GM19463 (cell line): ENCODE results near the gene KCNK18.
A peak's percentile ranks its signal among the peaks of the same experiment; 100 is the strongest.
"Not testable (repeated sequence)": the region's sequence is repeated elsewhere in the genome, so short reads cannot be mapped to it uniquely, and the experiment has no call there.

Source experiments
- ATAC-seq: cut with Tn5 transposase; IDR thresholded peaks from one replicate; pipeline ENCODE4 v1.9.1; 2021; ENCODE audit warnings: mild to moderate bottlenecking, moderate library complexity; ENCODE audit not compliant: unreplicated experiment

KCNK18 gene

GRCh38 chr10:117169480-117169879 is 27.8 kb upstream of the KCNK18 start:
- no peak for ATAC-seq

GRCh38 chr10:117170244-117170643 is 27.0 kb upstream of the KCNK18 start:
- no peak for ATAC-seq

- peak; percentile 74 for ATAC-seq
Measured at GRCh38 chr10:117174439-117175214, 22.7 kb upstream of the KCNK18 start.

GRCh38 chr10:117175215-117175900 is 21.9 kb upstream of the KCNK18 start:
- peak; percentile 24 for ATAC-seq

- peak; percentile 43 for ATAC-seq
Measured at GRCh38 chr10:117175901-117176534, 21.3 kb upstream of the KCNK18 start.

GRCh38 chr10:117178190-117178589 is 19.1 kb upstream of the KCNK18 start:
- ATAC-seq, result no peak

- no peak for ATAC-seq
Measured at GRCh38 chr10:117184296-117184695, 13.0 kb upstream of the KCNK18 start.

- no peak for ATAC-seq
Measured at GRCh38 chr10:117184821-117185220, 12.5 kb upstream of the KCNK18 start.

GRCh38 chr10:117185817-117186216 is 11.5 kb upstream of the KCNK18 start:
- ATAC-seq, result not testable (repeated sequence)

GRCh38 chr10:117186832-117187615 is 10.3 kb upstream of the KCNK18 start:
- no peak for ATAC-seq

GRCh38 chr10:117188371-117188770 is 8.9 kb upstream of the KCNK18 start:
- ATAC-seq, result no peak

GRCh38 chr10:117189557-117189956 is 7.7 kb upstream of the KCNK18 start:
- ATAC-seq, result no peak

GRCh38 chr10:117198088-117198487 is 799 bp downstream of the KCNK18 start:
- no peak for ATAC-seq

- no peak for ATAC-seq
Measured at GRCh38 chr10:117201826-117202225, 4.5 kb downstream of the KCNK18 start.

- ATAC-seq, result no peak
Measured at GRCh38 chr10:117204316-117204715, 7.0 kb downstream of the KCNK18 start.

- no peak for ATAC-seq
Measured at GRCh38 chr10:117212176-117212575, 14.9 kb downstream of the KCNK18 start.

- no peak for ATAC-seq
Measured at GRCh38 chr10:117214401-117214800, 17.1 kb downstream of the KCNK18 start.

GRCh38 chr10:117215079-117215478 is 17.8 kb downstream of the KCNK18 start:
- no peak for ATAC-seq

GRCh38 chr10:117216028-117216427 is 18.7 kb downstream of the KCNK18 start:
- no peak for ATAC-seq

- ATAC-seq, result peak; percentile 78
Measured at GRCh38 chr10:117216611-117217195, 19.4 kb downstream of the KCNK18 start.
